NCI-H2196 treated with DMSO at 0.1 percent for 48 hours (cell line): ENCODE measurements around the gene NGB.
"Not testable (repeated sequence)": the region's sequence is repeated elsewhere in the genome, so short reads cannot be mapped to it uniquely, and the experiment has no call there.

ENCODE experiments used
- DNase-seq: peaks from one replicate; lab custom pipeline; 2025; ENCODE audit not compliant: unreplicated experiment; lab: John Stamatoyannopoulos, UW

The NGB gene, protein sequence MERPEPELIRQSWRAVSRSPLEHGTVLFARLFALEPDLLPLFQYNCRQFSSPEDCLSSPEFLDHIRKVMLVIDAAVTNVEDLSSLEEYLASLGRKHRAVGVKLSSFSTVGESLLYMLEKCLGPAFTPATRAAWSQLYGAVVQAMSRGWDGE

DNA sequence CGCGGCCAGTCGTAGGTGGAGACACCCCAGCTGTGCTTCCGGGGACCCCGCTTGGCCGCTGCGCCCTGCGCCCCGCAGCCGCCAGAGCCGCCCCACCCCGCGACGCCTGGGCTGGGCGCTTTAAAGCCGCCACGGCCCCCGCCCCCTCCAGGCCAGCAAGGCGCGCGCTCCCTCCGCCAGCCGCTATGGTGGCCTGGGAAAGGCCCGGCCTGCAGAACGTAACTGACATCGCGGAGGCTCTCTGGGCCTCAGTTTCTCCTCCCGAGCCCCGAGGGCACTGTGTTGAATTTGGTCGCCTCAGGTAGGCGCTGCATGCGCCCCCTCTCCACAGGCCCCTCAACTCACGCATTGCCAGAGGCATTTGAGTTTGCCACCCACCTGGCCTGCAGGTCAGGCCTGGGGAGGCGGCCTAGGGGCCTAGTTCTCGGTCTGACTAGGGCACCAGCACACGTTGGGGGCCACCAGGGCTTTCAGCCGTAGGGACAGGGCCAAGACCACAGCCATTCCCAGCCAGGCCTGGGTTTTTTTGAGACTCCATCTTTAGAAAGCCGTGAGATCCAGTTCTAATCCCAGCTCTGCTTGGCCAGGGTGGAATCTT lies at the start of gene NGB:
Gene NGB (minus strand): TSS at position 94 of the 598 bp plus-strand sequence. CDS start 269 bp downstream, outside the sequence.
- DNase-seq, result no peak

DNA sequence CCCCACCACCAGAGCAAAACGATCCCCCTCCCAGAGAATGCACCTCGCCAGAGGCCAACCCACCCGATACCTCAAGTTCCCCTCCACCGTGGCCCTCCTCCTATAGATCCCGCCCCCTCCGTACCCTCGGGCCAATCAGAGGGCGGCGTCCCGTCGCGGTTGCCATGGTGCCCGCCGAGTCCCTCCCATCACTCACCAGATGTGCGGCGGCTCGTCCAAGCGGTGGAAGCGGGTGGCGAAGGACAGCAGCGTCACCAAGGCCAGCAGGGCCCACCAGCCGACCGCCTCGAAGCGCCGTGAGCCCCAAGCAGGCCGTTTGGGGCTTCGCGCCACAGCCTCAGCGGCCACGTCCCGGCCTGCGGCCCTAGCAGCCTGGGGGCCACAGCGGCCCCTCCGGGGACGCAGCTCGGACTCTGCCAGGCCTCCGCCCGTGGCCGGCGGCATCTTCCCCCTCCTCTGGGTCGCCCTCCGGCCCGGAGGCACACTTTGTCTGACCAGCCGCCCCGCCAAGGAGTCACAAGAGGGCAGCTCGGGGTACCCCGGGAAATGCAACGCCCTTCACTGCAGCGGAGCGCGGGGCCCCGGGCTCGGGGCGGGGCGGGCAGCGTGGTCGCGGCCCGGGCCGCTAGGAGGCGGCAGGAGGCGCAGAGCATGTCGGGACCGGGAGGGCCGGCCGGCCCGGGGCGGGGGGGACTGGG lies 49.4 kb upstream of the NGB start, which contains the start of gene POMT2:
Gene POMT2 (minus strand): TSS at position 646 of the 698 bp plus-strand sequence. CDS start 202 bp downstream, at position 444.
- DNase-seq, result peak; percentile 89

DNA sequence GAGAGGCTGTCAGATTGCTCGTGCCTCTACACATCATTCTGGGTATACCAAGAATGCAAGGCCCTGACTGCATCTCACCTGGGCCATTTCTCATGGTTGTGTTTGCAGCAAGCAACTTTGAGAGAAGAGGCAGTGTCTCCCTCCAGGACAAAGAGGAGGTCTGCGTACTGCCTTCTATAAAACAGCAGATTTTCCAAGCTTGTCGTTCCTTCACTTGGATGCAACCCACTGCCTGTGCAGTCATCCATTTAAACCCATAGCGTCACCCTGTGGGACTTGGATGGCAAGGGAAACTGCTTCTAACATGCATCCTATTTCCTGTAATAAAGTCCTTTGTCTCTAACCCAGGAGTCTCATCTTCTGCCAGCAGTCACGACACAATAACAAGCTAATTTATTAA lies 48.4 kb upstream of the NGB start:
- no peak for DNase-seq

DNA sequence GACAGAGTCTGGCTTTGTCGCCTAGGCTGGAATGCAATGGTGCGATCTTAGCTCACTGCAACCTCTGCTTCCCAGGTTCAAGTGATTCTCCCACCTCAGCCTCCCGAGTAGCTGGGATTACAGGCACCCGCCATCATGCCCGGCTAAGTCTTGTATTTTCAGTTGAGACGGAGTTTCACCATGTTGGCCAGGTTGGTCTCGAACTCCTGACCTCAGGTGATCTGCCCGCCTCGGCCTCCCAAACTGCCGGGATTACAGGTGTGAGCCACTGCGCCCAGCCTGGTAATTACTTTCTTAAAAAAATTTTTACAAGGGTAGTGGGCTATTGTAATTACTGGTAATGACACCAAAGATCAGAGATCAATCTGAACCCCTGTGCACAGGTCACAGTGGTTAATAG lies 47.8 kb upstream of the NGB start:
- DNase-seq, result not testable (repeated sequence)

DNA sequence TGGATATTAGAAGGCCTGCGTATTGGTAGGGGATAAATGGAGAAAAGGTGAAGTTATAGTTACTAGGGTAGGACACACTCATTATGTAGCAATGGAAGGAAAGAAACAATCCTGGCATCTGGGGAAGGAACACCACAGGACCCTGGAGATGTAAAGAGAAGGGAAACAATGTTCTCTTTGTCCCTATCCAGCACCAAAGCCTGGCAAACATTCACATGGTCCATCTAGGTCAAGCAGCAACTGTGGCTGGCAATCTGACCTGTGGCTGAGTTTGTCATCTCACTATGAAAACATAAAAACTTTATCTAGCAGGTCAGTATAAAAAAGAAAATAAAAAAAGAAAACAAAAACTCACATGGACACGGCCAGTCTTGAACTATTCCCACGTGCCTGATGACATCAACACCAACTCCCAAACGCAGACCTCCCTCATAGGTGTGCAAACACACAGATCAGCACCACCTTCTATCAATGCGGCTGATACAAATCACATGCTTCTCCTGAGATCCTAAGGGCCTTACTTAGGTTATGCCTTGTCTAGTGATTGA lies 47.1 kb upstream of the NGB start:
- no peak for DNase-seq

DNA sequence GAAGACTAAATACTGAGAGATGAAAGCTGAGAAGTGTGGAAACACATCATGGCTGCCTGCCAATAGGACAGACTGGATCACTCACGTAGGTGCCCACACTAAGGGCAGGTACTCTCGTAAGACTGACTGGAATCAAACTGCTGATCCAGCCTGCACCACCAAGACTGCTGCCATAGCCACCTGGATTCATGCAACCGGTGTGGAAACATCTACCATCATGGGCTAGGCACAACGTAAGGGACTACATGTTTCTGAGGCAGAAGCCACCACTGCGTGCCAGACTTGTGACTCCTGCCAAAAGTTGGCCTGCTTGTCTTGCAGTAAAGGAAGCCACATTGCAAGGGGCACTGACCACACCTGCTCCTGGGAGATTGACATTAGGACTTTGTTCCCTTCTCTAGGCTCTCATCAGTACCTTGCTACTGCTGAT lies 45.9 kb upstream of the NGB start:
- DNase-seq, result peak; percentile 61

DNA sequence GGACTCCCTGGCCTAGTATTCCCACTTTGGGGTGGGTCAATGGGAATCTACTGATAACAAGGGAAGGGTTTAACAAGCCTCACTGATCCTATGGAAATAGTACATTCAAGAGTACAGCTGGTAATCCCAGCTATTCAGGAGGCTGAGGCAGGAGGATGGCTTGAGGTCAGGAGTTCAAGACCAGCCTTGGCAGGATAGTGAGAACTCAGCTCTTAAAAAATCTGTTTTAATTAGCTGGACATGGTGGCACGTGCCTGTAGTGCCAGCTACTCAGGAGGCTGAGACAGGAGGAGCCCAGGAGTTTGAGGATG lies 45.1 kb upstream of the NGB start:
- no peak for DNase-seq

DNA sequence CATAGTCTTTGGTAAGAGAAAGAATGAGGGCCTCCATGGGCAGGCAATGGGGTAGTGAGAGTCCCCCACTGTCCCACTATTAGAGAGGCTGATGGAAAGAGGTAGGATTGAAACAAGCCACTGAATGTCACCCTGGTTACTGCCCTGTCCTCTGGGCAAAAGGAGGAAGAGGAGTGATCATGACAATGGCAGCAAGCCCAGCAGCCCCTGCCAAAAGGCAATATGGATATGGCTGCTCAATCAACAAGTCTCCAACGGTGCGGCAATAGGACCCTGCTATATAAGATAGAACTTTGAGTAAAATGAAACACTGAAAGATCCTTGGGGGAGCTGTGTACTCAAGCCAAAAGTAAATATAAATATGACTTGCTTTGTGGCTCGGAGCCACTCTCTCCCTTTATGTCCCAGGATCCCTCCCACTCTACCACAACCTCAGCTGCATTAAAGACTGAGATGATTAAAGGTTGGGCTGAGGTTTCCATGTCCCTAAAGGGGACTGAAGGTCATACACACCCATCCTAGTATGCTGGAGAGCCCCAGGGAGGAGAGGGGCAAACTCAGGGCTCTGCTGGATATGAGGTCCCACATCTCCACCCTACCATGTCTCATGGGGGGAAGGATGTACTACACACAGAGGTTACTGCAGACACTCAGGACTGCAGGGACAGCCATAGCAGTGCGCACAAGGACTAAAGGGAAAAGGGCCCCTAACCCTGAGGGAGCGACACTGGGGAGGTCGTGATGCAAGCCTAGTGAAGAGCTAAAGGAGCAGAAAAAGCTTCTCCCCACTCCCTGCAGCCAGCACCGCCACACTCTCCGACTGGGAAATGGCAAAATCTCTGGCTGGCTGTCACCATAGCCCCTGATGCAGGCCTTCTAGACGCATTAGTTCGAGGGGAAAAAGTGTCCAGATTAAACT lies 43.8 kb upstream of the NGB start:
- DNase-seq, result no peak

DNA sequence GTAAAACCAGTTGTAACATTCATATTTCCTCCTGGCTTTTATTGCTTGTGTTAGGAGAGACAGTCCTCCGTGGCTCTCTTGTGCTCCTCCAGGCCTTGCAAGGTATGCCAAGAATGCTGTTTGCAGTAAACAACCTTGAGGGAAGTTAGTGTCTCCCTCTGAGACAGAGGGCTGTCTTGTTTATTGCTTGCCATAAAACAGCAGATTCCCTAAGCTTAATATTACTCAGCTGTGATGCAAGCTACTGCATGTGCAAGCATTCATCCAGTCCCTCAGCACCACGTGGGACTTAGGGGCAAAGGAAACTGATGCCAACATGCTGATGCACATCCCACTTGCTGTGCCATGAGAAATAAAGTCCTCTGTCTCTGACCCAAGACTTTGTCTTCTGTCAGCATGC lies 43.0 kb upstream of the NGB start:
- DNase-seq, result no peak

DNA sequence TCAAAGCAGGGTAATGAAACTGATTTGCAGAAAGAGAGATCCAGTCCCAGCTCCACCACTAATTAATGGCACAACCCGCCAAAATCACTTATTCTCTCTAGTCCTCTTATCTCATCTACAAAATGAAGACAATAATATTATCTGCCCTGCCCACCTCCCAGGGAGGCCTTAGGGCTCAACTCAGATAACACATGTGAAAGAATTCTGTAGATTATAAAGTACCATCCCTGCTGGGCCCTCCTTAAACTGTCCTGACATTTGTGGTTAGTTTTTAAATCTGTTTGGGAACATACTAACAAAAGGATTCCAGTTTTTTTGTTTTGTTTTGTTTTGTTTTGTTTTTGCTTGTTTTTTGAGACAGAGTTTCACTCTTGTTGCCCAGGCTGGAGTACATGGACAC lies 42.4 kb upstream of the NGB start:
- DNase-seq, result no peak

DNA sequence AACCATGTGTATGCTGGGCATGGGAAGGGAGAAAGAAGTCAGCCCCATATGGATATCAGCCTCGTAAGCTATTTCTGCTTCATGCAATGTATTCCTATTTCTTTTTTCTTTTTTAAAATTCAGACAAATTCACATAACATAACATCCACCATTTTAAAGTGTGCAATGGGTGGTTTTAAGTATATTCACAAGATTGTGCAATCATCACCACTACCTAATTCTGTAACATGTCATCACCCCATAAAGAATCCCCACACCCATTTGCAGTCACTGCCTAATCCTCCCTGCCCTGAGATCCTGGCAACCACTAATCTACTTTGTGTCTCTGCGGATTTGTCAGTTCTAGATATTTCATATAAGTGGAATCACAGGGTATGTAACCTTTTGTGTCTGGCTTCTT lies 40.2 kb upstream of the NGB start:
- no peak for DNase-seq

DNA sequence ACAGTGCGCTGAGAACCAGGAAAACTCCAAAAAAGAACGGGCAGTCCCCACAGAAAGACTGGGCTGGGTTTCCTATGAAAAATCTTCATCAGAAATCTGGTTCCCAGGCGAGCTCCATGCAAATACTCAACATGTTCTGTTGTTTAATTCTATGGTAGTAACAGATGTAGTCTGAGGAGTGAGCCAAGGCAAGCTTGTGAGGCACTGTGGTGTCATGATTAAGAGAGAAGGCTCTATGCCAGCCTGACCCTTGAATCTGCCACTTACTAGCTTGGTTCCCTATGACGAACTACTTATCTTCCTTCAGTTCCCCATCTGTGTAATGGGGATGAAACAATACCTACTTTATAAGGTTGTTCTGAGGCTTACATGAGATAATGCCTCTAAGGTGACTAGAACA lies 39.0 kb upstream of the NGB start:
- DNase-seq, result no peak

DNA sequence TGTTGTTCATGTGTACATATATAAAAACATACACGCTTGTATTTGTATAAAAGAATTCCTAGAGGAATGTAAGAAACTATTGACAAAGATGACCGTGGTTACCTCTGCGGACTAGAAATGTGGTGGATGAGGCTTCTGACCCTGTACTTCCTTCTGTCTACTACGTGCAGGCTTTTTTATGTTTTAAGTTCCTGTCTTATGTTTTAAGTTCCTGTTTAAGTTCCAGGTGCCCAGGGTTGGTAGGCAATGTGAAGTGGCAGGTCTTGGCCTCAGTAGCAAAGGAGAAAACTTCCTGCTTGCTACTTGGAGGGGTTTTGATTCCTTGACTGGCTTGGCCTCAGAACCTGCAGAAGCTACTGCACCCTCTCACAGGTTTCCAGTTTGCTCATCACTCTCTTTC lies 38.1 kb upstream of the NGB start:
- DNase-seq, result no peak

DNA sequence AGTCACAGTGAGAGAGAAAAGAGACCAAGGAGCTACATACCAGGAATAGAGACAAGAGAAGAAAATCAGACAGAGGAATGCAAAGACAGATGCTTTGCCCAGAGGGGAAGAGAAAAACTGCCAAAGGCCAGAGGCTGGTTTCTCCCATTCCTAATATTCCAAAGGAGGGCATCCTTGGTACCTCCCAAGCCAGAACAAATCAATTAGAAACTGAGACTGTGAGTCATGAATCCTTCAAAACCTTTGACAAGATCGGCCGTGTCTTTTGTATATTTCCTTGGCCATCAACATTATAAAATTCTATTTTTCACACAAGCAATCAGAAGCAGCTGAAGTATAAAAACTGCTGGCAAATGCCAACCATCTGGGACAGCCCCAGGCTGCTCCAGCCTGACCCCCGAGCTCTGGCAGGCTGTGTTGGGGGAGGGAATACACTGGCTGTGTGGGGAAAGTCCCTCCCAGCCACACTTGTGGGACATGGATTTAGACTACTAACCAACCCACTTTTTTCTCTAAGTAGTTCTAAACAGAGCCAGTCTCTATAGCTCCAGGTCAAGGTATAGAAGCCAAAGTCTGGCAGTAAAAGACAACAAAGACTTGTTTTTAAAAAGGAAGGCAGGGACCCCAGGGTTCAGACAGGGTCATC lies 36.0 kb upstream of the NGB start:
- DNase-seq, result no peak

DNA sequence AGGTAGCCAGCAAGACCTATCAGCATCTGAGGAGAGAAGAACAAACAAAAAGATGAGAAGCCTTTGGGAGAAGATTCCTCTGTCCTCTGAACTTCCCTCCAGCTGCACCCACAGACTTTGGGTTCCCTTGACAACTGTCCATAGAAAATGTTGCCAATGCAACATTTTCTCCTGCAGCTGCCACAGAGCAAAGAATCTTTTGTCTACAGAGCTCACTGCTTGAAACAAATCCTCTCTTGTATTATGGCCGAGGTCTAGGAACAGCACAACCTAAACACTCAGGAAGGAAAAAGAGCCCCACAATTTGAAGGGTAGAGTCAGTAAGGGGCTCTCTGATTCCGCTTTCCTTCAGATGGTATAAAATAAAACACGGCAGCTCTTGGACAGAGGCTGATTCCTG lies 35.4 kb upstream of the NGB start:
- DNase-seq, result no peak

DNA sequence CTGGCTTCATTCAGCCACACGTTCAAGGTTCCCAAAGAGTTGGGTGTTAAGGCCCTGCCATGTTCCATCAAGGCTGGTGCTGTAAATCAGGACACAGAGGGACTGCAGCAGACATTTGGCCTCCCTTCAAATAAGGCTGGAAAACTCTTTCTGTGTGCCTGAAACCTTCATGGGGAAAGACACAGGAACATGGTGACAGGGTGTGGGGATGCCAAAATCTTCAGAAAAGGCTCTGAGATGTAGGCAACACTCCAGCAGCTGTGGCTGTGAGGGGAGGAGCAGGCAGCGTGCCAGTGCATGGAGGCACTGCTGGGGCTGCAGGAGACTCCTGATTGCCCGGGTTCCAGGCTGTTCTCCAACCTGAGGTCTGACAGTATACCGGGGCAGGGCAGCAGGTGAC lies 34.7 kb upstream of the NGB start:
- no peak for DNase-seq

DNA sequence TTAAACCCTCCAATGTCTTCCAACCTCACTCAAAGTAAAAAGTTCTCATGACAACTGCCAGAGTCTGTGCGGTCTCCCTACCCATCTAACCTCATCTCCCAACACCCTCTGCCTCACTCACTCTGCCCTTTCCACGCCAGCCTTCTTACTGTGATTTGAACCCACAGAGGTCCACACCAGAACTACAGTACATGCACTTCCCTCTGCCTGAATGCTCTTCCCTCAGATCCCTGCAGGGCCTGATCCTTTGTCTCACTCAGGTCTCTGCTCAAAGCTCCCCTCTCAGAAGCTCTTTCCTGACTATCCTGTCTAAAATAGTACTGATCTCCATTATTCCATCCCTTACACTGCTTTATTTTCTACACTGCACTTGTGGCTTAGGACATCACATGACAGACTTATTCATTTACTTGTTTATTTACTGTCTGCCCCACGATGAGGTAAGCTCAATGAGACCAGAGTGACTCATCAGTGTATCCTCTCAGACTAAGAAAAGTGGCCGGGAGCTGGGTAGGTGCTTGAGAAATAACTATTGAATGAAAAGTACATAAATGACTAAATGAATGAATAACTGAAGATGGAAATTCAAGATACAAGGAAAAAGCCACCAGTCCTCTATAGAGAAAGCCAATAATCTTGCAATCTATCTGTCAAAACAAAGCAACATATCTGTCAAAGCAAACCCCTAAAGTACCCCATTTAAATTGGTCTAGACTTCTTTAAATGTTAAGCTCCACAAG lies 32.6 kb upstream of the NGB start:
- peak; percentile 69 for DNase-seq

DNA sequence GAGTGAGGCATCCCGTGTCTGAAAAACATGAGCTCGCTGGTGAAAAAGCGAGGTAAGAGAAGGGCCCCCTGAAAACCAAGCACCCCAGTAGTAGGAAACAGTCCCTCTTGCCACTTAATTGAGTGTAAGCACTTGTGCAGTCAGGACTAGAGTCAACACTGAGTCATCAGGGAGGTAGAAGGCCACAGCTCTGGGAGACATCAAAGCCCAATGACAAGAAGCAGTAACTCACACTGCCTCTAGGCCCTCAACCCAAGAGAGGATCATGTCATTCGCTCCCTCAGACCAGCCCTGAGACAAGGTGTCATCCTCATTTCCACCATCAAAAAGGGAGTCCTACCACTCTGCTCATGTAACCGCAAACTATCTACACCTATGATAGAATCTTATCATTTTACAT lies 31.9 kb upstream of the NGB start:
- no peak for DNase-seq

DNA sequence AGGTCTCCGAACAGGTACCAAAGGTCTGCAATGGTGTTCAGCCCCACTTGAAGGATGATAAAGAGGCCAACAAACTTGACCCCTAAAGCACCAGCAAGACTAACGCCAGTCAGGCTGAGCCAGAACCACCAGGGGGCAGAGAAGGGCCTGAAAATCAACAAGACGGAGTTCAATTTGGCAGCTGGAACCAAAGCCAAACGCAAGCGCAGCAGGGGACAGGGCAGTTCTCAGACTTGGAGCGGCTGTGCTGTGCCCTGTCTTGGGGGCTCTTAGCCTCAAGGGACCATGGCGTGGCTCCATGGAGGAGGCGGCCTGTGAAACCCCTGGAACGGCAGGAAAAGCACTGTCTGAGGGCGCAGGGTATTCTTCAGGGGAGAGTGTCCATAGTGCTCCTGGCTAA lies 30.1 kb upstream of the NGB start:
- DNase-seq, result peak; percentile 44

DNA sequence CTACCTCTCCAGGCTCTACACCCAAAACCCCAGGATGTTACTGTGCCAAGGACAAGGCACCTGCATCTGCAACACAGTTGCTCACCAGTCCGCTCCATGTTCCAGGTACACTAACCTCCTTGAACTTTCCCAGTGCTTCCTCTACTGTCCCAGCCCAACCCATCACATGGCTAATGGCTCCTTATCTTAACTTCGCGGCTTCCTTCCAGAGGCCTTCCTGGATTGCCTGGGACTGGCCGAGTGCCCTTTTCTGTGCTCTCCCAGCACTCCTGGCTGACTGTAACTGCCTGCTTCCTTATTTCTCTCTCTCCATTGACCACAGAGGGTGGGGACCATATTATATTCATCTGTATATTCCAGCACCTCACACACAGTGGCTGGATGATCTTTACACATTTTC lies 28.8 kb upstream of the NGB start:
- DNase-seq, result no peak
